Measurements from ENCODE around the gene ANKDD1B. TPM values are rescaled to one million over a fixed set of nuclear protein-coding genes. Genes with fewer than 3 reads are reported as not detected.

Gene ANKDD1B
- total and polyA plus RNA-seq, 2 of the 8 experiments (the other 6 are each of a cell fraction or from before 2014, with no cell fraction given) = 0.08 to 0.22 TPM

DNA sequence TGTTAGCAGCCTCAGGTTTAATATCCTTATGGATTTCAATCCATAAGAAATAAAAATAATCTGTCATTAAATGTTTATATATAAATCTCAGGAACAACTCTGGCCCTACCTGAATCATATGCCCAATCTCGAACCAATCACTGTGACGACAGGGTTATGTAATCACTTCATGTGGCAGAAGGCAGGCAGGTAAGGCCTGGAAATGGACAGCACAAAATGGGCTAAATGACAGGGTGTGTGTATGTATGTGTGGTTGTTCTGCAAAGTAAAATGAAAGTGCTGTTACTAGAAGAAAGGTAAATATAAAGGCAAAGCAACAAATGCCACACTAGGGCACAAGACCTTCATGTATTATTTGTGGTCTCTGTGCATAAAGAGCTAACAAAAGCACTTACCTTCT is 19.6 kb downstream of the ANKDD1B start (continued):
- TF ChIP-seq CHD7 (IDR thresholded peaks at IDR 0.05; ENCODE audit: insufficient replicate concordance, low read length) = no peak
- TF ChIP-seq BACH1 (IDR thresholded peaks at IDR 0.05; ENCODE audit: low read length) = no peak
- no peak for TF ChIP-seq MAX (IDR thresholded peaks at IDR 0.05)
- TF ChIP-seq SP4 (IDR thresholded peaks at IDR 0.05; ENCODE audit: low read length) = no peak
- no peak for TF ChIP-seq TAF1 (IDR thresholded peaks at IDR 0.05; ENCODE audit: low read depth, low read length)
- no peak for TF ChIP-seq SAP30 (IDR thresholded peaks at IDR 0.05; ENCODE audit: insufficient read depth, insufficient replicate concordance, low read length)
- TF ChIP-seq MAFK (IDR thresholded peaks at IDR 0.05; ENCODE audit: low read depth, low read length) = no peak
- no peak for TF ChIP-seq SUZ12 (IDR thresholded peaks at IDR 0.05; ENCODE audit: low read length)
- no peak for TF ChIP-seq POLR2A (IDR thresholded peaks at IDR 0.05; ENCODE audit: control extremely low read depth in 1 of 2, low read depth in 2 of 2, low read length in 2 of 2)
- no peak for TF ChIP-seq CBX8 (IDR thresholded peaks at IDR 0.05; ENCODE audit: borderline replicate concordance, low read depth, low read length)
- TF ChIP-seq ZNF274 (IDR thresholded peaks at IDR 0.05; ENCODE audit: borderline replicate concordance, extremely low read depth, low read length) = no peak
- no peak for TF ChIP-seq RNF2 (IDR thresholded peaks at IDR 0.05; ENCODE audit: borderline replicate concordance, low read depth, low read length, missing control alignments, poor library complexity, severe bottlenecking)
- TF ChIP-seq CREB1 (IDR thresholded peaks at IDR 0.05) = no peak

Measured in H1 (cell line).